Gastrocnemius medialis (tissue), 4 donors: ENCODE measurements around the gene IFI27L2. TPM values are rescaled to one million over a fixed set of nuclear protein-coding genes. Genes with fewer than 3 reads are reported as not detected.

ENCODE experiments used
- ATAC-seq, 2 donors: fragments of 150-250 bp; one replicate each; pipeline ENCODE4 v1.9.1; 2016
- DNase-seq, 2 donors: peaks; one replicate each; pipeline ENCODE4 v3.0.0-alpha.2; 2019
- H3K27ac ChIP-seq, 4 donors: fragments of 200-600 bp; sonication (generic); 1 replicate in 1 of 4; 2 replicates in 3 of 4; pipeline ENCODE4 v1.5.1; 2016 to 2018; ENCODE audit warnings: mild to moderate bottlenecking in 2 of 4, moderate library complexity in 1 of 4
- H3K27me3 ChIP-seq, 3 donors: fragments of 200-600 bp; sonication (generic) in 2 of 3; 1 replicate in 1 of 3; 2 replicates in 2 of 3; pipeline versions ENCODE4 v1.5.1 to v1.6.0; 2016 to 2019; ENCODE audit warnings: mild to moderate bottlenecking in 1 of 3, moderate library complexity in 1 of 3
- H3K36me3 ChIP-seq, 2 donors: fragments of 200-600 bp; sonication (generic) in 1 of 2; one replicate each; pipeline ENCODE4 v1.5.1; 2017 to 2018
- H3K4me1 ChIP-seq, 2 donors: fragments of 200-600 bp; sonication (generic) in 1 of 2; one replicate each; pipeline ENCODE4 v1.5.1; 2016 to 2017; ENCODE audit warnings: mild to moderate bottlenecking in 2 of 2
- H3K4me3 ChIP-seq, 4 donors: fragments of 200-600 bp; sonication (generic) in 3 of 4; 1 replicate in 1 of 4; 2 replicates in 3 of 4; pipeline ENCODE4 v1.5.1; 2016 to 2019; ENCODE audit warnings: mild to moderate bottlenecking in 2 of 4
- H3K9me3 ChIP-seq, 3 donors: fragments of 200-600 bp; sonication (generic) in 2 of 3; 1 replicate in 1 of 3; 2 replicates in 2 of 3; pipeline ENCODE4 v1.5.1; 2016 to 2019
- POLR2A ChIP-seq, 2 donors: fragments of 450-650 bp; IDR thresholded peaks; one replicate each; pipeline ENCODE4 v1.6.1; 2017; ENCODE audit warnings: antibody characterized with exemption in 2 of 2, mild to moderate bottlenecking in 2 of 2, moderate library complexity in 2 of 2
- in situ Hi-C, 4 donors: fragments of 200-750 bp; cut with MboI; loops; one replicate each; pipeline versions ENCODE4 v1.15.0 to v1.8.0; 2017; ENCODE audit warnings: low sequenced_read_pairs in 4 of 4
- intact Hi-C: fragments of 100-400 bp; cut with DNase I; formaldehyde crosslinking; loops from one replicate; pipeline ENCODE4 v1.15.1; 2023; ENCODE audit warnings: low total_unique reads
- total RNA-seq, 4 donors: library from RNA; depleted of rRNA; stranded (reverse); fragments of >200 nt; gene quantifications; one replicate each; pipeline versions ENCODE4 v1.1.0 to v1.2.3, GENCODE V29; 2016
- TF ChIP-seq, protein P1 (sequence below), 5 experiments: fragments of 450-650 bp in 3 of 5; fragments of 200-600 bp in 2 of 5; sonication (generic) in 2 of 5; IDR thresholded peaks in 4 of 5; conservative IDR thresholded peaks in 1 of 5; 1 replicate in 4 of 5; 2 replicates in 1 of 5; pipeline ENCODE4 v1.5.1; 2016 to 2019; ENCODE audit warnings: antibody characterized with exemption in 5 of 5, mild to moderate bottlenecking in 3 of 5, moderate library complexity in 3 of 5

IFI27L2 gene
- total RNA-seq, 4 donors from 2014 or later: 1.1 to 9.1 (median 3.3) TPM

DNA sequence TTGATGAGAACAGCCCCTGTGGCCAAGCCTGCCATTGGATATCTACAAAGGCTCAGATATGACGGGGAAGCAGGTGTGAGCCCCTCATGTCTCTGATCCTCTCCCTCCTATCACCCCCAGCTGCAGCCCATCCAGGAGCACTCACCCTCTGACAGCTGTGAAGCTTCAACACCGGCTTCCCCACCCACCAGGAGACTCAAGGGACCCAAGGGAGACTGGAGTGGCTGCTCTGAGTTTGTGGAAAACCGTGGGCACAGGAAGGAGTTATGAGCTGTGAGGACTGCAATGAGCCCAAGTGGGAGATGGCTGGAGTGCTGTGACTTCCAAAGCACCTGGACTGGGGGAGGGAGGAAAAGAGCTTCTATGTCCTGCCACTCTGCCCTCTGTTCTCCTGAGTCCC lies 7.9 kb downstream of the IFI27L2 start:
- in situ Hi-C loops: no loop called here
- H3K9me3 ChIP-seq: peaks cover 0 to 9% (median 0%) of the 10 kb centered on the region in 3 donors
- intact Hi-C loops: no loop called here
- H3K4me3 ChIP-seq: no peak overlapping the region
- no peak overlapping the region for H3K27ac ChIP-seq
- no peaks in the 10 kb centered on the region for H3K36me3 ChIP-seq
- TF ChIP-seq POLR2A (IDR thresholded peaks at IDR 0.05): no peak
- DNase-seq (no peak), ATAC-seq (no peak)
- no peaks in the 10 kb centered on the region for H3K4me1 ChIP-seq
- H3K27me3 ChIP-seq: peaks cover 0 to 3% (median 0%) of the 10 kb centered on the region in 3 donors

DNA sequence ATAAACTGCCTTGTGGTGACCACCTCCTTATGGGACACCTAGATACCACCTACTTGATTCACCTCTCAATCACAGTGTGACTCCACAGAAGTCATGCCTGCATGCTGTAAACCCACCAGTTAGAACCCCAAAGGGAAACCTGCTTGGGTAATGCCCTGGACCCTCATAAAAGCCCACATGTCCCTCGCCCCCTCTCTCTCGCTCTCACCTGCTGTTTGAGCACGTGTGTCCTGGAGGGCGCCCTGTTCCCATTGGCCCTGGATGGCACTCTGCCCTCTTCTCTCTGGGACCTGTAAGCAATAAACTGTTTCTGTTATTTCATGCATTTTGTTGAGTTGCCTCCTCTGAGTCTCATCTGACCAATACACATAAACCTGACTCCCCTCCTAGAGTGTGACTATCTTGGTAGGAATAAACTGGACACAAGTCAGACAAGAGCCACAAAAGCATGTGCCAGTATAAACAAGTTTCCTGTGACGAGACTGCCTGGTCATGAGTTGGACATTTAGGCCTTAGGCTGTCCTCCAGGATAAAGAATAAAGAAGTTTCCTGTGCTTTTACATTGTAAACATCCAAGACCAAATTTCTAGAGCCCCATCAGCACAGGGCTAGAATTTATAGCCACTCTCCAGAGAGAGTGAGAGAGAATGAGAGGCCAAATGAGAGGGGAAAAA lies 8.6 kb downstream of the IFI27L2 start:
- TF ChIP-seq, protein P1, sequence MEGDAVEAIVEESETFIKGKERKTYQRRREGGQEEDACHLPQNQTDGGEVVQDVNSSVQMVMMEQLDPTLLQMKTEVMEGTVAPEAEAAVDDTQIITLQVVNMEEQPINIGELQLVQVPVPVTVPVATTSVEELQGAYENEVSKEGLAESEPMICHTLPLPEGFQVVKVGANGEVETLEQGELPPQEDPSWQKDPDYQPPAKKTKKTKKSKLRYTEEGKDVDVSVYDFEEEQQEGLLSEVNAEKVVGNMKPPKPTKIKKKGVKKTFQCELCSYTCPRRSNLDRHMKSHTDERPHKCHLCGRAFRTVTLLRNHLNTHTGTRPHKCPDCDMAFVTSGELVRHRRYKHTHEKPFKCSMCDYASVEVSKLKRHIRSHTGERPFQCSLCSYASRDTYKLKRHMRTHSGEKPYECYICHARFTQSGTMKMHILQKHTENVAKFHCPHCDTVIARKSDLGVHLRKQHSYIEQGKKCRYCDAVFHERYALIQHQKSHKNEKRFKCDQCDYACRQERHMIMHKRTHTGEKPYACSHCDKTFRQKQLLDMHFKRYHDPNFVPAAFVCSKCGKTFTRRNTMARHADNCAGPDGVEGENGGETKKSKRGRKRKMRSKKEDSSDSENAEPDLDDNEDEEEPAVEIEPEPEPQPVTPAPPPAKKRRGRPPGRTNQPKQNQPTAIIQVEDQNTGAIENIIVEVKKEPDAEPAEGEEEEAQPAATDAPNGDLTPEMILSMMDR (IDR thresholded peaks at IDR 0.05 in 4 of 5, conservative IDR thresholded peaks at IDR 0.05 in 1 of 5): no peak
- no peak for TF ChIP-seq POLR2A (IDR thresholded peaks at IDR 0.05)
- H3K4me1 ChIP-seq: no peaks in the 10 kb centered on the region
- intact Hi-C loops (no loop called here), in situ Hi-C loops (no loop called here)
- no peak for ATAC-seq
- no peak overlapping the region for H3K4me3 ChIP-seq
- H3K27me3 ChIP-seq: peaks cover 0 to 3% (median 0%) of the 10 kb centered on the region in 3 donors
- peaks cover 0 to 9% (median 0%) of the 10 kb centered on the region in 3 donors for H3K9me3 ChIP-seq
- no peaks in the 10 kb centered on the region for H3K36me3 ChIP-seq
- DNase-seq: no peak
- no peak overlapping the region for H3K27ac ChIP-seq

GRCh38 chr14:94119071-94119470 lies 10.3 kb downstream of the IFI27L2 start:
- intact Hi-C loops (no loop called here), in situ Hi-C loops (no loop called here)
- Histone ChIP-seq H3K9me3 (peaks cover 0 to 9% (median 0%) of the 10 kb centered on the region in 3 donors), H3K4me3 (no peak overlapping the region), H3K27me3 (peaks cover 0 to 3% (median 0%) of the 10 kb centered on the region in 3 donors), H3K27ac (no peak overlapping the region), H3K36me3 (no peaks in the 10 kb centered on the region), H3K4me1 (no peaks in the 10 kb centered on the region)
- no peak for ATAC-seq
- DNase-seq: no peak
- TF ChIP-seq POLR2A (IDR thresholded peaks at IDR 0.05): no peak
- TF ChIP-seq, protein P1 (IDR thresholded peaks at IDR 0.05 in 4 of 5, conservative IDR thresholded peaks at IDR 0.05 in 1 of 5): no peak

DNA sequence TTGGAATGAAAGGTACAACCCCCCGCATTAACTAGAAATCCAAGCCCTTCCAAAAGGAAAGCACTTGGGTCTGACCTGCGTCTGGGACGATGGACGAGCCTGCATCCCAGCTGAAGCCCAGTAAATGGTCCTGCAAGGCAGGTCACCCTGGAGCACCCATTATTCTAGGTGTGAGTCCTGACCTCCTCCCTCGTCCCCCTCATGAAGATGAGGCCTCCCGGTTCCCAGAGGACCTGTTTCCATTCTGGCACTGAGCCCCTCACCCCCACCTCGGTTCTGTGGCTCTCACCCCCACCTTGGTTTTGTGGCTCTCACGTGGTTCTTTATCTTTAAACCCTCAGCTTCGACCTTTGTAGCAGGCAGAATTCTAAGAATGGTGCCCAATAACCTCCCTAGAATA lies 11.5 kb downstream of the IFI27L2 start:
- Histone ChIP-seq H3K4me1 (no peaks in the 10 kb centered on the region), H3K27me3 (peaks cover 0 to 3% (median 0%) of the 10 kb centered on the region in 3 donors), H3K4me3 (no peak overlapping the region), H3K9me3 (peaks cover 0 to 9% (median 0%) of the 10 kb centered on the region in 3 donors), H3K36me3 (no peaks in the 10 kb centered on the region), H3K27ac (no peak overlapping the region)
- intact Hi-C loops: no loop called here
- TF ChIP-seq POLR2A (IDR thresholded peaks at IDR 0.05): no peak
- TF ChIP-seq, protein P1 (IDR thresholded peaks at IDR 0.05 in 4 of 5, conservative IDR thresholded peaks at IDR 0.05 in 1 of 5): no peak
- in situ Hi-C loops: no loop called here
- DNase-seq (no peak), ATAC-seq (no peak)

DNA sequence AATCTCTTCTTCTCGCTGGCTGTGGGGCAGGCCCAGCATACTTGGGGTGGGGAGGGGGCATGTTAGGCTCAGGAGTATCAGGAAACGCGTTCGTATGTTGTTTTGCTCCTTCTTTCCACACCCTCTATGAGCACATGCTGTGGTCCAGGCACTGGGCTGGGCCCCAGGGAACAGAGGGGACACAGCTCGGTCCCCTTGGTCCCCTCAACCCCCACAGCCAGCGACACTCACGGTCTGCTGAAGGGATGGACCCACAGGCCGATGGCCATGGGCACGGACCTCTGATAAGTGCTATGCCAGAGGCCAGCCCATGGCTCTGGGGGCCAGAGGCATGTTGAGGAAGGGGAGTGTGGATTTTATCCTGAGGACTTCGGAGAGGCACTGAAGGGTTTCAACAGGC lies 12.7 kb downstream of the IFI27L2 start:
- intact Hi-C loops: no loop called here
- H3K4me1 ChIP-seq: no peaks in the 10 kb centered on the region
- no peak overlapping the region for H3K4me3 ChIP-seq
- H3K27ac ChIP-seq: no peak overlapping the region
- no peak for TF ChIP-seq POLR2A (IDR thresholded peaks at IDR 0.05)
- TF ChIP-seq, protein P1 (IDR thresholded peaks at IDR 0.05 in 4 of 5, conservative IDR thresholded peaks at IDR 0.05 in 1 of 5): no peak
- ATAC-seq (no peak), DNase-seq (no peak)
- no peaks in the 10 kb centered on the region for H3K36me3 ChIP-seq
- peaks cover 0 to 9% (median 0%) of the 10 kb centered on the region in 3 donors for H3K9me3 ChIP-seq
- H3K27me3 ChIP-seq: peaks cover 0 to 3% (median 0%) of the 10 kb centered on the region in 3 donors
- in situ Hi-C loops: no loop called here
